ENCODE data around the gene FAM3C. TPM values are rescaled to one million over a fixed set of nuclear protein-coding genes. Genes with fewer than 3 reads are reported as not detected.

Gene FAM3C
- polyA plus RNA-seq, 1 donor = 76.2 TPM

DNA sequence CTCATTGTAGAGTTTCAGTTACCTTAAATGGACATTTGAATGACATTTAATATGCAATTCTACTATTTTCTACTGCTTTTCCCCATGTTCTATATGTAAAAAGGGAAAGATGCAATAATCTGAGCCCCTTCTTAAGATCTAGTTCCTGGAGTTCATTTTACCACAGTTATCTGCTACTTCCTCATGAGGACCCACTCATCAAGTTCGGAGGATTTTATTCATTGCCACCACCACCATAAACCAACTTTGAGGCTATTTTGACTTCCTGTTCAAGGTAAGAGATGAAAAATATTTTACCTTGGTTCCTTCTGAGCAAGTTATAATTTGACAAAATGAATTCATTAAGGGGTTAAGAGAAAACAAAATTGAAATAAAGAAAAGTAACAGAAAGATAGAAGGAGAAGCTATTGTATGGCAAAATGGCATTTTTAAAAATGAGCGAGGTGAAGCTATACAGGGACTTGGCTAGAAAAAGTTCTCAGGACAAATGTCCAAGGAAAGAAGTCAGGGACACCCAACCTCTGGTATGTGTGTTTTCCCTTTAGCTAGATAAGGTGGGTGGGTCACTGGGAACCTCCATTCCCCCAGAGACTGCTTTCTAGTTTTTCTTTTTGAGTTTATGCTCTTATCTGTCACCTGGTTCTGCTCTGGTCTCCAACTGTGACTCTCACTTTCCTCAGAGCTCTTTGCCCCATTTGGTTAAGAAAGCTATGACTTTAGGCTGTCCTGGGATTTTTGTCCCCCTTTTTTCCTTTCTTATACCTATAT lies 14.9 kb upstream of the FAM3C start:
- DNase-seq = no peak

DNA sequence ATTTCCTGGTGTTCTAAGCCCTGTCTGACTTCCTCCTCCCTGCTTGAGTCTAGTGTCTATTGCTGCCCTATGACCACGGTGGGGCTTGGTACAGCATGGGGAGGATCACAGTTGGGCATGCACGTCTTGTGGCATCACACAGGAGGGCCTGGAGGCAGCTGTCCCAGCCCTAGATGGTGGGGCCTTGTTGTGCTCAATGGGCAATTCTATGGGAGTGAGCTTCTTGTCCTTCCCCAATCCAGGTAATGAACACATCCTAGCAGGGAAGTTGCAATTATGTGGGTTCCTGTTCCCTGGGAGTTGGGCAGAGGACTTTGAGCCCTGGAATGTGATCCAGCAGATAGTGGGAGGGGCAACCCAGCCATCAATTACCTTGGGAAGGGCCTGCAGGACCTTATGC lies 10.8 kb upstream of the FAM3C start:
- DNase-seq = no peak

DNA sequence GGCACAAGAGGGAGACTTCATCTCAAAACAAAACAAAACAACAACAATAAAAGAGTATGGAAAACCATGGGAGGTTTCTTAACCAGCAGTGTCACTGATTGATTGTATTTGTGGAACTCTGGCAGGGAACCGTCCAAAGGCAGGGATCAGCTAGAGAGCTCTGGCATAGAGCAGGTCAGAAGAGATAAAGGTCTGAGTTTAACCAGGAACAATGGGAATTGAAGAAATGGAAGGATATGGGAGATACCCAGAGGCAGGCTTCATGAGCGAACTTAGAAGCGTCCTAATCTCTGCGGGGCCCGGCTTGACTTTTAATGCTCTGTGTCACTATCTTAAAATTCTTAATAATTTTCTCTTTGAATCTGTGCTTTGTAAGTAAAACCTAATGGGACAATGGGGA lies 10.4 kb upstream of the FAM3C start:
- DNase-seq = no peak

DNA sequence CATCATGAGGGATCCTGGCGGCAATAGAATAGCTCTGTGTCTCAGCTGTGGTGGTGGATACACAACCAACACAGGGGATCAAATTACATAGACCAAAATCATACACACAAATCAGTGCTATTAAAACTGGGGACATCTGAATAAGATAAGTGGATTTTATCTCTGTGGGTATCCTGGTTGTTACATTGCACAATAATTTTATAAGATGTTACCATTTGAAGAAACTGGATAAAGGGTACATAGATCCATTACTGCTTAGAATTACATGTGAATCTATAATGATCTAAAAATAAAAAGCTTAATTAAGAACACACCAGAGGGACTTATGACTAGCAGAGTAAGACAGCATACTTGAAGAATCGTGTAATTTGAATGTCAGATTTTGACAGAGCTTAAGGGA lies 8.2 kb upstream of the FAM3C start:
- no peak for DNase-seq

DNA sequence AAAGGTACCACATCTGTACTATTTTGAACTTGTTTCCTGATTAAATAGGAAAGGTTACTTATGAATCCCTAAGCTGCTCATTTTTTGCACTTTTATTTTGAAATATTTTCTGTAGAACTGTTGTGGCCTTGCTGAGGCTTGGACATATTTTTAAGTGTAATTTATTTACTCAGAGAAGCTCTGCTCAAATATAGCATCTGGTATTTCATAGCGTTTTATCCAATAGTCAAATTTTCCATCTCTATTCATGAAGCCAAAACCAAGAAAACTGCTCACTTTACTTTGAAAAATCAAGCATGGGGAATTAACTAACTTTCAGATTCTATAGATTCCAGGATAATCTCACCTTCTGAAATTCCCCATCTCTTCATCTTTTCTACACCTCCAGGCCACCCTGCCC lies 6.6 kb upstream of the FAM3C start:
- DNase-seq = peak; percentile 34

DNA sequence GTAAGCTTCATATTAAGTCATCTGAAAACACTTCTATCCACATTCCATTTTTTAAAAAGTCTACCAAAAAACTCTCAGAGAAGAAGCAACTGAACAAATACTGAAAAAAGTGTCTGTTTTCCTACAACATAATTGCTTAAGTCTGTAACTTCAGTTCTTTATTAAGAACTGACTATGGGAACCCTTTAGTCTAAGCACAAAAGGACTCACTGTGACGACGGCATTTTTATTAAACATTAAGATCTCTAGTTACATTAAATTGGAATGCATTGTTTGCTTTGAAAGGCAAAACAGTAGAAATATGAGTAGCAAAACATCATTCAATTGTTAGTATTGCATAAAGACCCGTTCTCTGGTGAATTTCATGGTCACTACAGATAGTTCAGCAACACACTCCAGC lies 5.8 kb upstream of the FAM3C start:
- no peak for DNase-seq

DNA sequence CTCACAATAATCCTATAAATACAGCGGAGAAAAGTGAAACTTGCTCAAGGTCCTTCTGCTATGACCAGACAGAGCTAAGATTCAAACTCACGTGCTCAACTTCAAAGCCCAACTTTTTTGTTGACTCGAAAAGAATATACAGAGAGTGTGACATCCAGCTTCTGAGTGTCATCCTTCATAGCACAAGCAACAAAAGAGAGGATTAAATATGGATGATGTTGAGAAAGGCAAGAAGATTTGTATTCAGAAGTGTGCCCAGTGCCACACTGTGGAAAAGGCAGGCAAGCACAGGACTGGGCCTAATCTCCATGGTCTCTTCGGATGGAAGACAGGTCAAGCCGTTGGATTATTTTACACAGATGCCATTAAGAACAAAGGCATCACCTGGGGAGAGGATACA lies 2.1 kb upstream of the FAM3C start:
- DNase-seq = no peak

DNA sequence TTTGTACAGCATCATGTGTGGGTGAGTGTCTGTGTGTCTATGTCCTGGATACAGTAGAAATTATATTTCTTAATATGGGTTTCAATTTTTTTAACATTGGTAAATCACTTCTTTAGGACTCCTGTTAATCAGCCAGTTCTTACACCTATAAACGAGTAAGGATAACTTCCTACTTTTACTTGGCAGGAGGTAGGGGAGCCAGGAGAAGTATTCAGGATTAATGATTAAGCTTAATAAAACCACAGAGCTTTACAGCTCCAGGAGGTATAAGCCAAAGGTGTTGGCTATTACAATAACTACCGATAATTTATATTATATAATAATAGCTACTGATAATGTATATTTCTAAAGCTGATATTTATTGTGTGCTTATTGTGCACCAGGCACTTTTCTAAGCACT lies 1.7 kb upstream of the FAM3C start:
- DNase-seq = no peak

DNA sequence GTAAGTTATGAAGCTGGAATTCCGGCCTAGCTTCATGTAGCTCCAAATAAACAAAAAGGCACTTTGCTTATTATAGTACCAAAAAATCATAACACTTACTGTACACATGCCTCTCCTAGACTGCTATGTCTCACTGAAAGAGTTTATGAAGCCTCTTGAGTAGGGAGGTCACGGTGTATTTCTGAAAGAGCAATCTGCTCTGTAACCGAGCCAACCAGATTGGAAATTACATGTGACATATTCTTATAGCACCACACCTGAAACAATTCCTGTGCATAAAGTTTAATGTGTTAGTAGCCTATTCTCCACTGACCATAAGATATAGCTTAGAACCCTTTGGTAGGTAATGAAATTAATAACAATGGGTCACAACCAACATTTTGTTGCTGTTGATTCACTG lies 1.3 kb upstream of the FAM3C start:
- no peak for DNase-seq

DNA sequence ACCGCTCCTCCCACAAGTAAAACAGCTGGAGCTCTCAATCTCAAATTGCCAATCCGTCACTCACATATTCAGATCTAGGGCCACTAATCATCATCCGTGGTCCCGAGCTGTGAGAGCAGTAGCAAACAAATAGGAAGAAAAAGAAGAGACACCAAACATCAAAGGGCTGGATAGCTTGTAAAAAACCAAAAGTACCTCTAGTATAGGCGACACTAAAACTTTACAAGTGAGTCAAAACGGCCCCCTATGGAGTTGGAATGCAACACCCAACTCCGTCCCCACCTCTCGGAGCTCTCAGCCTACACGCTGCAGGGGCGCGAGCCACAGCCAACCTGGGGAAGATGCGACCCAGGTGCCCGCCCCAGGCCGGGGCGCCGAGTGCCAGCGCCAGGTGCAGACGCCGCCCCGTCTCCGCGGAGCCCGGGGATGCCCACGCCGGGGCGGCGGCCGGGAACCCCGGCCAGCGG lies 581 bp downstream of the FAM3C start:
- DNase-seq = peak; percentile 40

DNA sequence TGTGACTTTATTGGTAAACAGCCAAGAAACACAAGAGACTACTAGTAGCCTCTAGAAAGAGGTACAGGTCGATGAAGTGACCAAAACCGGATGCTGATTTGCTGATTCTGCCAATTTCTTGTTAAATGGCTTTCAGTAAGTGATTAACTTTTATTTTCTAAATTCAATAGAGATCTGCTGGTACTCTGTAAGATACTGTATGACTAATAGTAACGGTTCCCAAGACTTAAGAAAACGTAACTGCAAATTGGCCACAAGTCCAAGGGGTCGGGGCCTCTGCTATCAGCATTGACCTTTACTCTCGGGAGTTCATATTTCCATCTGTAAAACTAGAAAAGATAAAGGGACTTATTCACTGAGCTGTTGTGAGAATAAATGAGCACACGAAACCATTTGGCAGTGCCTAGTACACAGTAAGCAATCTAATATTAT lies 1.4 kb downstream of the FAM3C start:
- no peak for DNase-seq

DNA sequence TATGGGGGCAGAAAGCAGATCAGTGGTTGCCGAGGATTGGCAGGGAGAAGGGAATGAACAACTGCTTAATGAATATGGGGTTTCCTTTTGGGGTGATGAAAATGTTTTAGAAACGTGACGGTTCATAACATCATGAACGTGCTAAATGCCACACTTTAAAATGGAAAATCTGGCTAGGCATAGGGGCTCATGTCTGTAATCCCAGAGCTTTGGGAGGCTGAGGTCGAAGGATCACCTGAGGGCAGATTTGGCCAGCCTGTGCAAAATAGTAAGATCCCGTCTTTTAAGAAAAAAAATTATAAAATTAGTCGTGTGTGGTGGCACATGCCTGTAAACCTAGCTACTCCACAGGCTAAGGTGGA lies 3.1 kb downstream of the FAM3C start:
- no peak for DNase-seq

DNA sequence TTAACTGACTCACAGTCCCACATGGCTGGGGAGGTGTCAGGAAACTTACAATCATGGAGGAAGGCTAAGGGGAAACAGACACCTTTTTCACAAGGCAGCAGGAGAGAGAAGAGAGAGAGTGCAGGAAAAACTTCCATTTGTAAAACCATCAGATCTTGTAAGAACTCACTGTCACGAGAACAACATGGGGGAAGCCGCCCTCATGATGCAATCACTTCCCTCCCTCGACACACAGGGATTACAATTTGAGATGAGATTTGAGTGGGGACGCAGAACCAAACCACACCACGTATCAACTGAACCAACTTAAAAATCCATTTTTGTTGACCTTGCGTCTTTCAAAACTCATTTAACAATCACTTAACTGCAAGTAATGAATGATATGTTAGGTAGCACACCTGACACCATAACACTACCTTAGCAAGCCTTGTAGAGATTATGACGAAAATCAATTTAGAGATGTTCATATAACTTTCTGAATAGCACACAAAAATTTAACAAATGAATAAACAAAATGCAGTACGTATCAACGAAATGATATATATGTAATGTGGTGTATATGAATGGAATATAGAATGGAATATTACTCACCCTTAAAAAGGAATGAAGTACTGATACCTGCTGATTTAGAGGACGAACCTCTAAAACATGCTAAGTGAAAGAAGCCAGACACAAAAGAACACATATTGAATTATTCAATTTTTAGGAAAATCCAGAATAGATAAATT lies 3.7 kb downstream of the FAM3C start:
- no peak for DNase-seq

DNA sequence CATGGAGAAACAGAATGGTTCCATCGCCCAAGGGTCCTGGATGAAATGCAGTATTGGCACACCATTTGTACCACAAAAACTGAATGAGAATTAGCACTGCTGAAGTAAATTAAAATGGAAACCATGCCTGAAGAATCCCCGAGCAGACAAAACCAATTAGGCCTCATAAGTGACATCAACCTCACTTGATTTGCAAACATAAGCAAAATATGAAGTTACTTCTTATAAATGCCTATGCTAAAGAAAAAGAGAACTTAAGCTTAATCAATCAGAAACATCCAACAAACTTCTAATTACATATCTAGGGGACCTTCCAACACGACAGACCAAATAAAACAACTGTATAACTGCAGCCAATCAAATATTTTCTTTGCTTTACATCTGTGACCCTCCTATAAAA lies 4.4 kb downstream of the FAM3C start:
- no peak for DNase-seq

DNA sequence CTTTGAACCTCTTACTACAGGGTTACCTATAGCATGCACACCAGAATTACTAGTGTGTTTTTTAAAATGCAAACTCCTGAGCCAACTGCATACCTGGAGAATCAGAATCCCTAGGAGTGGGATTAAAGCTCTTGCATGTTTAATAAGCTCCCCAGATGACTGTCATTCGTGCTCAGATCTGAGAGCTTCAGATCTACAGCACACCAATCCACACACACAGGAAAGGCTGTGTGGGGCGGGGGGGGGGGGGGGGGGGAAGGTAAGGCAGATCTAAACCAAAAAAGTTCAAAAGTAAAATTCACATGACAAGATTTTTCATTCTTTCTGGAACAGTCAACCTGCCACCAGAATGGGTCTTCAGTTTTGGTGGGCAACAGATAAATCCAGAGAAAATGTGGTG lies 5.5 kb downstream of the FAM3C start:
- DNase-seq = no peak

DNA sequence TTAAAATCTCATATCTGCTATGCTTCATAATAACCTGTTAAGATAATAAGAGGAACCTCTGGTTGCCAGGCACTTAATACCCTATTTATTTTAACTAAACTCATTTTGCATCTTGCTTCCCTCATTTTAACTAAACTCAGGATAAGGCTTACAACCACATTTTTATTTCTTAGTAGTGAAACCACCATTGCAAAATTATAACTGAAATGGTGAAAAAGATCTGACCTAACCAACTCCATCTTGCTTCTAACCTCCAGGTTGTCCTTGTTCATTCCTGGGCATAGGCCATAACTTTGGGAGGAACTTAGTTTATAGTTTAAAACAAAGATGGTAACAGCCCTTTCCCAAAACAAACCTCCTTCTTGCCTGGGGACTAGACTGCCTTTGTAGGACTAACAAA lies 6.0 kb downstream of the FAM3C start:
- no peak for DNase-seq

DNA sequence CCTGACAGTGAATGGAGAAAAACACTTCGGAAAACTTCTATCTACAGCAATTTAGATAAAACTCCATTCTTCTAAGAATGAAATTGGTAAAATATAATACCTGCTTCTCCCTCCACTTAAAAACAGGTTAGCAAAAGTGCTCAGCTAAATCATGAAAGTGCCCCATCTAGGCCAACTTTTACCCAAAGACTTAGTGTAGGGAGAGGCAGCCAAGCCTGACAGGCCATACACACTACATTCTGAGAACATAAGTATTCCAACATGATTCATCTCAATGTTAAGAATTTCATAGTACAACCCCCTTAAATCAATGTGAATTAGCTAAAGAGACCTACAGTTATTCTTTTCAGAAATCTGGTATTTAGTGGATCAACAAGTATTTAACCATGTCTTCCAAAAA lies 7.2 kb downstream of the FAM3C start:
- DNase-seq = no peak

DNA sequence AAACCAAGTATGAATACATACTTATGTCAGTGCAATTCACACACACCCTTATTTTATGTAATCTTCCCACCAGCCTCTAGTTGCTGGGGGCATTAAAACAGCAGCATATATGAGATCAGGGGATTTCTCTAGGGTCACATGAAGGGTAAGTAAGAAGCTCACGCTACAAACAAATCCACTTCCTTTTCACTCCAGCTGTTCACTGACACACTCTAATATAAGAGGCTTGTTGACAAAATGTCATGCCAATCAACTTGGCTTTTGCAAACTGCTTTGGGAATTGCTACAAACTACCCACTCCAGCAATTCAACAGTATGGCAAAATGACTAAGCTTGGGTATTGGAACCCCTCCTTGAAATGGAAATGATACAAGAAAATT lies 10.3 kb downstream of the FAM3C start:
- DNase-seq = no peak

DNA sequence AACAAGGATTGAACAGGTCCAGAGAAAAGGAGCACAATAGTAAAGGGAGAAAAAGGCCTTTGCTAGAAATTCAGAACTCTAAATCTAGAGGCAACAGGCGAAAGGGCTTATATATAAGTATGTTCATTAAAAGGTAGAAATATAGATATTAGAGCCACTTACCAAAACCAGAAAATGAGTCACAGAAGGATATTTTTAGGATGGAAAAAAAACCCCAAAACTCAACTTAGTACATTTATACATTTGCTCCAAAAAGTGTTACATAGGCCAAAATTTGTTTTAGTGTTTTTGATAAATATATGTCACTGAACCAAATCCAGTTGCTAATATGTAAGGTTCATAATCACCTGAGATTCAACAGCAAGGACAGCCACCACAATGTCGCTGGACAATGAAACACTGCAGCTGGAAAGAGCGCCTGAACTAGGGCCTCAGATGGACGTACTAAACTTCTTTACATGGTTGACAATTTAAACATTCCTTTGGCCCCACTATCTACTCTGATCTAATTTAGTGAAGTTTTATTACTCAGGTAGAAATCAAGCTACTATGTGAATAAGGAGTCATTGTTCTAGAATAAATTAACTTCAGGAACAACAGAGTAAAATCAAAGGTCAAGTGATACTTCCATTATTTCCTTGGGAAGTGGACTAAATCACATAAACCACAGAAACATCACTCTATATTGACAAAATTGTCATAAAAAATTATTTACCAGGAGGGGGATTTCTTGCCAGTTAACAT lies 10.9 kb downstream of the FAM3C start:
- DNase-seq = no peak

DNA sequence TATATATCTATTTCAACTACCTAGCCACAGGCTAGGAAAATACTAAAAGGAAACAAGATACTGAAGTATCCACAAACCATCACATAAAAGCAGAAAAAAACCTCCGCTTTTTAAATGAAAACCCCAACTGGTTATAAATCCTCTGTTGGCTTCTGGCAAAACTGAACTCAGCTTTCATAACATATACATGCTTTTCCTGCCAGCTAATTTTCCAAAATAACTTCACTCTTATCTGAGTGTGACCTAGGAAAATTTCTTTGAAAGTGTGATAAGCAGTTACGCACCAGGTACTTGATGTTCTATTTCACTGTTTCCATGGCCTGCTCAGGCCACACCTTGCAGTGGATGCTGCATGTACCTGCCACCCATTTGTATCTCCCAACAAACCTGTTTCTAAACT lies 11.8 kb downstream of the FAM3C start:
- no peak for DNase-seq

DNA sequence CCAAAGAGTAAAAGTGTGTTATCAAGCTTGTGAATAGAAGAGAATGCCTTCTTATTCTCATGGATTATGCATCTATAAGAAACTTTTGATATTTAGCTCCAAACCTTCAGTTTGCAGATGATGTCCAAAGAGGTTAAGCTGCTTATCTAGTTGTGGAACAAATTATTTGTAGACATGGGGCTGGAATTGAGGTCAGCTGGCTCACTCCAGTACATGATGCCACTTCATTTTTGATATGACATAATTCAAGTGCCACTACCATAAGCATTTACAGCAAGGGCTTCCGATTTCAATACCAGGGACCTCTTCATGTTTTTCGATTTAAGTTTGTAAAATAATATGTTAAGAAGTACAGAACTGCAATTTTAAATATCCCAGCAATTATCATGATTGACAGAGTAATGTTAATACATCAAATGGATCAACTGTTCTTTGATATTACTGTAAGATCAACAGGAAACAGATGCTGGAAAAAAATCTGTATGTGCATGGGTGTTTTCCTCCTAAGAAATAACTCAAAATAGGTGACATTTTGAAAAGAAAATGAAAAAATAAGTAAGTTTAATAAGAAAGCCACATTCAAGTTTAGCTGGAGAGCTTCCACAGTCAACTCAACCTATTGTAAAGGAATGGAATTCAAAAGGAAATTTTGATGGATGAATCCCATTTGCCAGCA lies 12.7 kb downstream of the FAM3C start:
- no peak for DNase-seq

DNA sequence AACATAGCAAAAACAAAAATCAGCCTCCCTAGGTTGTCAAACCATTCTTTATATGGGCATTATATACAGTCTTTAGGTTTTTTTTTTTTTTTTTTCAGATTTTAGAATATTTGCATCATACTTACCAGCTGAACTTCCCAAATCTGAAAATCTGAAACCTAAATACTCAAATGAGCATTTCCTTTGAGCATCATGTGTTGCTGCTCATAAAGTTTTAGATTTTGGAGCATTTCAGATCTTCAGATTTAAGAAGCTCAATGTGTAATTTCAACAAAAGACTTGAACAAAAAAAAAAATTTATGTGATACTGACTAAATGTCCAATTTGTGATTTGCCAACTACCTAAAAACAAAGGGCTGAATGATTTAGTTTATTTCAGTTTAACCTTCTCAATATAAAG lies 13.6 kb downstream of the FAM3C start:
- no peak for DNase-seq

DNA sequence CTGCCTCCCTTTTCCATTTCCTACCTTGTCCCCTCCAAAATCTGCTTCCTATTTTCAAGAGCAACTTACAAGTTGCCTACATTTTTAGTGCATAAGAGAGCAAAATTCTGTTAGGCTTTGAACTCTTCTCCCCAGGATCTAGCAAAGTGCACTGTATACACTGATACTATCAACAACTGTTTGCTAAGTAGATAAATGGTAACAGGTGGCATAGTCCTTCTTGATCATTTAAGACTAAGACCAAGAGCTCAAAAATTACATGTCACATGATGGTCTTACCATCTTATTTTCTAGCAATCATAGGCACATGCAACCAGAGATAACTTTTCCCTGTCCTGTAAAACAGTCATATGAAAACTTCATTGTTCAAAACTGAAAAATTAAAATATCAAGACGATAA lies 16.2 kb downstream of the FAM3C start:
- no peak for DNase-seq
